SIG-M5 treated with dmso at 0.1 percent for 504 hours (cell line): ENCODE measurements around the gene MACROD1.

Source experiments
- DNase-seq: peaks from one replicate; lab custom pipeline; 2025; ENCODE audit not compliant: unreplicated experiment; lab: John Stamatoyannopoulos, UW

Gene MACROD1

DNA sequence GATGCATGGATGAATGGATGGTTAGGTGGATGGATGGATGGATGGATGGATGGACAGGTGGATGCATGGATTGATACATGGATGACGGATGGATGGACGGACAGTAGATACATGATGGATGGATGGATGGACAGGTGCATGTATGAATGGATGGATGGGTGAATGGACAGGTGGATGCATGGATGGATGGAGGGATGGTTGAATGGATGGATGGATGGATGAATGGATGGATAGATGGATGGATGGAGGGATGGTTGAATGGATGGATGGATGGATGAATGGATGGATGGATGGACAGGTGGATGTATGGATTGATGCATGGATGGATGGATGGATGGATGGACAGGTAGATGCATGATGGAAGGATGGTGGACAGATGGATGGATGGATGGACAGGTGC lies 51.7 kb downstream of the MACROD1 start:
- DNase-seq = no peak

DNA sequence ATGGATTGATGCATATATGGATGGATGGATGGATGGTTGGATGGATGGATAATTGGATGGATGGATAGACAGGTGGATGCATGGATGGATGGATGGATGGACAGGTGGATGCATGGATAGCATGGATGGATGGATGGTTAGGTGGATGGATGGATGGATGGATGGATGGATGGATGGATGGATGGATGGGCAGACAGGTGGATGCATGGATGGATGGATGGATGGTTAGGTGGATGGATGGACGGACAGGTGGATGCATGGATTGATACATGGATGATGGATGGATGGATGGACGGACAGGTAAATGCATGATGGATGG lies 52.5 kb downstream of the MACROD1 start:
- DNase-seq = no peak

DNA sequence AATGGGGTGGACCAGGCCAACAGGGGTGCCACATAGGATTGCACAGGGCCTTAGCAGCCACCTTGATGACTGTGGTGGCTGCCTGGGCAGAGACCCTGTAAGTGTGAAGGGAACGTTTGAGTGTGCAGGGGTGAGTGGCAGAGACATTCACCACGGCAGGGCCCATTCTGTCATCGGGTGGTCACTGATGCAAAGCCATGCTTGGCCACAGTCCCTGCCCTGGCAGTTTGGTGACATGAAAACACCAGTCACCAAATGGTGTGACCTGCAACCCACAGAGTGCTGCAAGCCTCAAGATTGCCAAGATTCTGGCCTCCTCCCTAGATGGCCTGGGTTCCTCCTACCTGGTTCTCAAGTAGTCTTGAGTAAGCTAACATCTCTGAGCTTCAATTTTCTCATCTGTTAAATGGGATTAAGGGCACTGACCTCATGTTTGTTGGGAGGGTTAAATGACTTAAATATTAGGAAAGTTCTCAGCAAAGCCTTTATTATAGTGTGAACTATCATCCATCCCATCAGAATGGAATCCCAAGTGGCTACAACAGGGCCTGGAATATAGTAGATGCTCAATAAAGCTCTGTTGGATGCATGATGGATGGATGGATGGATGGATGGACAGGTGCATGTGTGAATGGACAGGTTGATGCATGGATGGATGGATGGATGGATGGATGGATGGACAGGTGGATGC lies 53.0 kb downstream of the MACROD1 start:
- no peak for DNase-seq

DNA sequence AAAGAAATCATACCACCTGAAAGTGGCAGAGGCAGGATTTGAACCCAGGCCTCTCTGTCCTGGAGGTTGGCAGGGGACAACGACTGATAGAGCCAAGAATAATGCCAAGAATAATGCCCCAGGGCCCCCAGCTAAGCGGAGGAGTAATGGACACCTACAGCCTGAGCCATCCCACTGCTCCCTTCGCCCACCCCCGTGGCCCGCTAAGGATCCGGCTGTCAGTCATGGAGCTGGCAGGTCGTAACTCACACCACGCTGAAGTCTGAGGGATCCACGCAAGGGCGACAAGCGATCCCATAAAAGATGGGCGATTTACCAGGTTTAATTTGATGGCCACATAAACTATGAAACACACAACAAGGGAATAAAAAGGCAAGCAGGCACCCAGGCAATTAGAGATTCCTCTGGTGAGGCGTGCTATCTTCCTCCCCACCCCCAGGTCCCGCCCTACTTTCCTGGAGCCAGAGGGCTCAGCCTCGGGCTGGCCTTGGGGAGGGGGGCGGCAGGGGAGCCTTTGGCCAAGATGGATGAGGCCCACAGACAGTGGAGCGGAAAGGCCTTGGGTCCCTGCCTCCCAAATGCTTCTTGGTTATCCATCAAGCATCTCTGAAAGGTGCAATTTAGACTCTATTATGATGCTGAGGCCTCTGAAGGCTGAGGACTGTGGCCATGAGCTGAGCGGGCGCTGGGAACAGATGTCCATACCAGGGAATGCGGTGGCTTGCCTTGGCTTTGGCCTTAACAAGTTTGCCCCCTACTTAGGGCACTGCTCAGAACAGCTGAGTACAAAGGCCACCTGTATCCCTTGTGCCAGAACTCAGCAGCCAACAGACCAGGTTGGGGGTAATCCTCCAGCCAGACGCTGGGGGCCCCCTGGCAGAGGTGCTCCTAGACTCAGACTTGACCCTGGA lies 55.2 kb downstream of the MACROD1 start:
- no peak for DNase-seq

DNA sequence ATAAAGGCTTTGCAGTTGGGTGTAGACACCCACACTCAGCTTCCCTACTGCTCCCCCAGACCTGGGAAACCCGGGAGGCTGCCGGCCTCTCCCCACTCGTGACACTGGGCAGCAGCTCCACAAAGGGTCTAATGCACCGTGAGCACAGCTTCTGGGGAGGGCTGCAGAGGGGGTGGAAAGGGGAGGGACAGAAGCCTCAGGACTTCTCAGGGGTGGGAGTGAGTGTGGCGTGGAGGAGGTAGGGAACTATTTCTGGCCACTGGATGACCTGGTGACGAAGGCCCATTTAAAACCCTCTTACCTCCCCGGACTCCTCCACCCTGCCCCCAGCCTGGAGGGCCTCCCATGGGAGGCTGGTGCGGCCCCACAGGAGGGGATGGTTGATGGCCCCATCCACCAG lies 56.6 kb downstream of the MACROD1 start:
- no peak for DNase-seq

DNA sequence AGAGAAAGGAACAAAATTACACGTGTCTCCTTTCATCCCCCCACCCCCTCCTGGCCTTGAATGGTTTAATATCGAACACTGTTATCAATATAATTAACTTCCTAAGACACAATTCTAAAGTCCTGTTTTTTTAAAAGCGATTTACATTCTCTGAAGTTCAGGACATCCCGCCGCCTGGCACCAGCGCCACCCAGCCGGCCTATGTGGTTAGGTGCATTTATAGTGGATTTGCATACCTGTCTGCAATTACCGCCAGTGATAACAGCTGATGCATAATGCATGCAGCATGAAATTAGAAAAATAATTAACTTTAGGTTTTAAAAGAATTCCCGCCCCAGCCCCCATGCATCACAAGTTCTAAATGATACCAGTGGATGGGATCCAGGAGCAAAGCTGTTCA lies 58.6 kb downstream of the MACROD1 start:
- DNase-seq = no peak

GRCh38 chr11:64104632-64105031 lies 61.3 kb downstream of the MACROD1 start:
- no peak for DNase-seq

DNA sequence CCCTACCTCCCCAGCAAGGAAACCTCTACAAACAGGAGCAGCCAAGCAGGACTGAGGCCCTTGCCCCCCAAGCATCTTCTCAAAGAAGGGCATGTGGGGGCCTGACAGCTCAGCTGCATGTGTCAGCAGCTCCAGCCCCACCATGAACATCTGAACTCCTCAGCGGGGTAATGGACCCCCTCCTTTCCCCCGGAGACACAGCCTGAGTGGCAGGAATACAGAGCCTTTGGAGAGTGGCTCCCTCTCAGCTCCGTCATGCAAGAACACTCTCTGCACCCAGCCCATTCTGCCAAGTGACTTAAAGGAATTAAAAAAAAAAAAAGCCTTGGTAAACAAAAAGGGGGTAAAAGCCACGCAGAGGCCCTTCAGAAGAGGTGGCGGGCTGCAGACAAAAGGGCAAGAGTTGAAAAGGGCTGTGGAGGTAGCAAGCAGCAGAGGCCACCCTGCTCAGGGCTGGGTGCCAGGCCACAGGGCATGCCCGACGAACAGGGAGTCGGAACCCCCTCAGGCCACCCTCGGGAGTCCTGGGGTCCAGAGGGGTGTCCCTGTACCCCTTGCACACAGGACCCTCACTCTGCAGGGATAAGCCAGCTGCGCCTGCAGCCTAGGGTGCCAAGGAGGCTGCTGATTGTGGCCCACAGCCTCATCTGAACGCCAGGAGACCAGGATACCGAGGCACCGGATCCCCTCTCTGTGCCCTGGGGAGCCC lies 62.5 kb downstream of the MACROD1 start:
- DNase-seq = no peak

DNA sequence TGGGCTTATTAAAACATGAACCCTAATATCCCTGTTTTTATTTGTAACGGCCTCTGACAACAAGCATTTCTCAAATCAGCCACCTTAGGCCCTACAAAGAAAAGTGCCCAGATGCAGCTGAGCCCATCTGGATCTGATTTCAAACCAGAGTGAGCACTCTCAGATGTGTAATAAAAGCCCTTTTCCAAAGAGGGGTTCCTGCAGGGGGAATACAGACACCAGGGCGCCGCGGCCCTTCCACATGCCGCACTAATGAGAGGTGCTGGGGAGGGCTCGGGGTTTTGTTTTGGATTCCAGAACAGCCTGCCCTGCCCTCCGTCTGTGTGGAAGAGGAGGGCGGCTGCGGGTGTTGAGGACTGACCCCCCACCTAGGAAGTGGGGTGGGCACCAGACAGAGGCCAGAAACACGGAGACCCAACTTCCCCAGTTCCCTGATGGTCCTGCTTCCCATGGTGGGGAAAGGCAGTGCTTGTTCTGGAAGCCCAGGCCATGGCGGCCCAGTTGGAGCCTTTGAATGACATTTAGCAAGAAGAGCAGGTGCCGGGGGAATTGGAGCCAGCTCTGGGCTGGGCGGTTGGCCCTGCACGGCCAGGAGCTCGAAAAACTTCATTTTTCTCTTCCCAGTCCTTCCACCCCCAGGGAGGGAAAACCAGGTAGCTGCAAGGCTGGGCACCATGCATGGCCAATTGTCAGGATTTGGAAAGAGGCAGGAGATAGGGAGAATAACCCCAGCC lies 63.7 kb downstream of the MACROD1 start:
- no peak for DNase-seq

- DNase-seq = no peak
These were observed 64.5 kb downstream of the MACROD1 start for GRCh38 chr11:64101461-64101860.

- no peak for DNase-seq
These were observed 65.0 kb downstream of the MACROD1 start for GRCh38 chr11:64100782-64101353.

GRCh38 chr11:64100360-64100759 lies 65.6 kb downstream of the MACROD1 start:
- DNase-seq = no peak

GRCh38 chr11:64099436-64099835 lies 66.5 kb downstream of the MACROD1 start:
- DNase-seq = no peak

GRCh38 chr11:64098318-64098831 lies 67.5 kb downstream of the MACROD1 start:
- no peak for DNase-seq

GRCh38 chr11:64097468-64098317 lies 68.2 kb downstream of the MACROD1 start:
- DNase-seq = no peak

DNA sequence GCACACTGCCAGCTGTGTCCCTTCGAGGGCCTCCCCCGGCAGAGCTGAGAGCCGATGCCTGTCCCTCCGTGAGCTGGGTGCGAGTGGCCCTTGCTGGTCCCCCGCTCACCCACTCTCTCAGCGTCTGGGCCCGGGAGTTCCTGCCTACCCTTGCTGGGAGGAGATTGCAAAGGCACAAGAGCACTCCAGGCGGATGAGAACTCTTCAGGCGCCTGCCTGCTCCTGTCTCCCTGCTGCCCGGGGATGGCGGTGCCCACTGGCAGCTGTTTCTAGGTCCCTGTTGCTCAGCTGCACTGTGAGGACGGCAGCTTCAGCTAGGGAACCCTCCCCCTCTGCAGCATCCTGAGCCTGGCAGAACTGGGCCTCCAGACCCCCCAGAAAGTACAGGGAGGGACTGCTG lies 69.1 kb downstream of the MACROD1 start:
- no peak for DNase-seq

- no peak for DNase-seq
These were observed 70.0 kb downstream of the MACROD1 start for GRCh38 chr11:64095949-64096348.

- no peak for DNase-seq
These were observed 70.6 kb downstream of the MACROD1 start for GRCh38 chr11:64095273-64095817.

GRCh38 chr11:64094463-64095260 lies 71.3 kb downstream of the MACROD1 start:
- DNase-seq = peak; percentile 65
